ENCODE results near the gene CD300LD.
"Not testable (repeated sequence)": the region's sequence is repeated elsewhere in the genome, so short reads cannot be mapped to it uniquely, and the experiment has no call there.

Gene CD300LD

DNA sequence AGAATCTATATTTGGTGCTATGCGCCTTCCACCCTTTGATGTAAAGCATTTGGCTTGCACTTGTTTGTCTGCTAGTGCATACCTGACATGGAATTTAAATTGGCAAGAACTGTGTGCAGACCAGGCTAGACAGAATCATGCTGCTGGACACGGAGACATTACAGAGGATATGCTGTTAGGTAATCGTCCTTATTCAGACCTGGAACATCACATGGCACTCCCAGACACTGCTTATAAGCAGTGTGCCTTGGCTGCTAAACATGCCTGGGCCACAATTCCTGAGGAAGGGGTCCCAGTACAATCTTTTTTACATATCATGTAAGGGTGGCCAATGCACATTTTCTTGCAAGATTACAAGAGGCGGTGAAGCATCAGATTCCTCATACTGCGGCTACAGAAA lies 6.4 kb downstream of the CD300LD start:
- no peak overlapping the region for H3K4me3 ChIP-seq (replicated peaks; ENCODE audit: low read depth, low read length)
- no peak for DNase-seq (ENCODE audit: low read depth)
- TF ChIP-seq, protein P1, sequence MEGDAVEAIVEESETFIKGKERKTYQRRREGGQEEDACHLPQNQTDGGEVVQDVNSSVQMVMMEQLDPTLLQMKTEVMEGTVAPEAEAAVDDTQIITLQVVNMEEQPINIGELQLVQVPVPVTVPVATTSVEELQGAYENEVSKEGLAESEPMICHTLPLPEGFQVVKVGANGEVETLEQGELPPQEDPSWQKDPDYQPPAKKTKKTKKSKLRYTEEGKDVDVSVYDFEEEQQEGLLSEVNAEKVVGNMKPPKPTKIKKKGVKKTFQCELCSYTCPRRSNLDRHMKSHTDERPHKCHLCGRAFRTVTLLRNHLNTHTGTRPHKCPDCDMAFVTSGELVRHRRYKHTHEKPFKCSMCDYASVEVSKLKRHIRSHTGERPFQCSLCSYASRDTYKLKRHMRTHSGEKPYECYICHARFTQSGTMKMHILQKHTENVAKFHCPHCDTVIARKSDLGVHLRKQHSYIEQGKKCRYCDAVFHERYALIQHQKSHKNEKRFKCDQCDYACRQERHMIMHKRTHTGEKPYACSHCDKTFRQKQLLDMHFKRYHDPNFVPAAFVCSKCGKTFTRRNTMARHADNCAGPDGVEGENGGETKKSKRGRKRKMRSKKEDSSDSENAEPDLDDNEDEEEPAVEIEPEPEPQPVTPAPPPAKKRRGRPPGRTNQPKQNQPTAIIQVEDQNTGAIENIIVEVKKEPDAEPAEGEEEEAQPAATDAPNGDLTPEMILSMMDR (IDR thresholded peaks at IDR 0.05; ENCODE audit: low read length, missing control alignments) = no peak

DNA sequence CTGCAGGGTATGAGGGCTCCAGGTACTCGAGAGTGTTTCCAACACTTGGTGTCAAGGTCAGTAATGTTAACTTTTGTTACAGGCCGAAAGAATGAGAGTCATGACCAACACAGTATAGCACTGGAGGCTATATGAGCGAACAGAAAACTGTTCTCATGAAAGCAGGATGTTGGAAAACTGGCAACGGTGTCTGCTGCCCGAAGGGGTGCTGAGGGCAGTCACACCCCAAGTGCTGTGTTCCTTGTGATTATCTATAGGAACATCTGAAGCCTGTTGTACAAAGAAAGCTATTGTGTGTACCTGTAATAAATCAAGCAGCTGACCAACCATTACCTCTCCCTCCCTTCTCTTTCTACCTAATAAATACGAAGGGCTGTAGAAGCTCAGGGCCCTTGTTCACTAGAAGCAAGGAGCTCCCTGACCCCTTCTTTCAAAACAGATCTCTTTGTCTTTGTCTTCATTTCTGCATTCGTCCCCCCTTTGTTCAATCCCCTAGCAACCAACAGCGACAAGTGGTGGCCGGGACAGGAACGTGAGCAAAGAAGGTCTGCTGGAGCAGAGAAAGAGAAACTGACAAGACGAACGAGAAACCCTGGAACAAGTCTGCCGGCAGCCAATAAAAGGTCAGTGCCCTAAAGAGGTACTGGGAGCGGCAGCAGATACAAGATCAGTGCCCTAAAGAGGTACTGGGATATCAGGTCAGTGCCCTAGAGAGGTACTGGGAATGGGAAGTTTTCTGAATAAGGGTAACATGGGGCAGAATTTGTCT lies 7.6 kb downstream of the CD300LD start:
- H3K4me3 ChIP-seq (replicated peaks; ENCODE audit: low read depth, low read length) = no peak overlapping the region
- TF ChIP-seq, protein P1 (IDR thresholded peaks at IDR 0.05; ENCODE audit: low read length, missing control alignments) = no peak

DNA sequence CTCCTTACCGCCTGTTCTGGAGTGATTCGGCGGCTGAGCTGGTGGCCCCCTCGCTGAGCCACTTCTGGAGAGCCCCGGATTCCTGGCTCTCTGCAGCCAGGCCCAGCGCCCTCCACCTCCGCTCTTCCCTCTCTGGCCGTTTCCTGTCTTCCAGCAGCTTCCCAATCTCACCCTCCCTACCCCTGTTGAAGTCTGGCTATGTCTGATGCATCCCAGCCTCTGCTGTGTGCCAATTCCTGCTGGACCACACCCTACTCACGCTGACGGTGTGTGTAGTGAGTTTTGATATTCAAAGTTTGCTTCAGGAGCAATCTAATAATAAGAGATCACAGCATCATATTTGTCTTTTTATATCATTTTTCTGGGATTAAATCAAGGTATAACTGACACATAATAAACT lies 9.4 kb downstream of the CD300LD start:
- TF ChIP-seq, protein P1 (IDR thresholded peaks at IDR 0.05; ENCODE audit: low read length, missing control alignments) = no peak
- no peak for DNase-seq (ENCODE audit: low read depth)
- H3K4me3 ChIP-seq (replicated peaks; ENCODE audit: low read depth, low read length) = no peak overlapping the region

More for the DNA sequence above, 7.6 kb downstream of the CD300LD start:
- DNase-seq (ENCODE audit: low read depth) = no peak

DNA sequence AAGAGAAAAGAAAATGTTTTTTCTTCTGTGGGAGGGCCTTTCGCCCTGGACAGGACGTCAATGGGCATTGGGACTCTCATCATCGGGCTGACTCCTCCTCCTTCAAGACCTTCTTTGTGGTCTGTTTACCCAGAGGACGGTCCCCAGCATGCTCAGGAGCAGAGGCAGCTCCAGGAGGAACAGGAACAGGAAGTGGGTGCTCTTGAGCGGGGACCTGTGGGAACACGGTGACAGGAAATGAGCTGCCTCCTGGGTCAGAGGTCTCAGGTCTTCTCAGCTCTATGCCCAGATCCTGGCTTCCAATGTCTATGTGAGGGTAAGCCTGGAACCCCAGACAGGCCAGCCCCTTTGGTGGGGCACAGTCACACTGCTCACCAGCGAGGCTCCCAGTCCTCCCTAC lies 12.2 kb downstream of the CD300LD start:
- DNase-seq (ENCODE audit: low read depth) = no peak
- H3K4me3 ChIP-seq (replicated peaks; ENCODE audit: low read depth, low read length) = no peak overlapping the region
- TF ChIP-seq, protein P1 (IDR thresholded peaks at IDR 0.05; ENCODE audit: low read length, missing control alignments) = no peak

DNA sequence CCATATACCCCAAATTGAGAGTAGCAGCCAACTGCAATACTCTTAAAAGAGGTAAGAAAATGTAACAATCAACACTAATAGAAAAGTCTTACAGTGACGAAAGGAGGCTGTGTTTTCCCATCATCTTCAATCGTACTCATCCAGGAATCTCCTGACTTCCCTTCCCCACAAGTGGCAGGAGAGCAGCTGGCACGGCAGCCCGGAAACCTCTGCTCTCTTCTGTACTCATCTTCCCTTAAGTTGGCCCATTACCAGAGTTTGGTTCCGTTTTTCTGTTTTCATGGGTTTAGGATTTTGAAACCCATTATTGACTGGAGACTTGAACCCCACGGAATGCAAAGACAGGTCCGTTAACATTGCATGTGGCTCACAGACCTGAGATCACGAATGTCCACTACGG lies 13.1 kb downstream of the CD300LD start:
- no peak for DNase-seq (ENCODE audit: low read depth)
- H3K4me3 ChIP-seq (replicated peaks; ENCODE audit: low read depth, low read length) = no peak overlapping the region
- TF ChIP-seq, protein P1 (IDR thresholded peaks at IDR 0.05; ENCODE audit: low read length, missing control alignments) = no peak

DNA sequence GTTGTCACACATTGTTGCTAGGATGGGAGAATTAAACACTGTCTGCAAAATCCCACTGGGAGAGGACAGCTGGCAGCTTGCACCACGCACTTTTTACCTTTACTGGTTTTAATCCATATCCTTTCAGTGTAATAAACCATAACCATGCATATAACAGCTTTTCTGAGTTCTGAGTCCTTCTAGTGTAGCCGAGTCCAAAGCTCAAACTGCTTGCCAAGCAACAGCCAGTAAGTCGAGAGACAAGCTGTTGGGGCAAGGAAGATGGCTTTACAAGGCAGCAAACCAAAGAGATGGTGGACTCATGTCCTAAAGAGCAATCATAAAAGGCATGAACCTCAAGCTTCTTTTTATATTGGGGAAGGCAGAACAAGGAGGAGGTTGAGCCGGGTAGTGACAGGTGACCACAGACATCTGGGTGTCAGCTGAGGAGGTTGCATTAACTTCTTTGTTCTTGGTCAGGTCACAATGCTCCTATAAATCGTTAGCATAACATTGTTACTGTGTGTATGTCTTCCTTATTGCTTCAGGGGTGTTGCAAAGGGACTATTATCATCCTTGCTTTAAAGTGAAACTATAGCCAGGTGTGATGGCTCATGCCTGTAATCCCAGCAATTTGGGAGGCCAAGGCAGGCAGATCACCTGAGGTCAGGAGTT lies 17.5 kb downstream of the CD300LD start:
- no peak for DNase-seq (ENCODE audit: low read depth)
- TF ChIP-seq, protein P1 (IDR thresholded peaks at IDR 0.05; ENCODE audit: low read length, missing control alignments) = no peak

DNA sequence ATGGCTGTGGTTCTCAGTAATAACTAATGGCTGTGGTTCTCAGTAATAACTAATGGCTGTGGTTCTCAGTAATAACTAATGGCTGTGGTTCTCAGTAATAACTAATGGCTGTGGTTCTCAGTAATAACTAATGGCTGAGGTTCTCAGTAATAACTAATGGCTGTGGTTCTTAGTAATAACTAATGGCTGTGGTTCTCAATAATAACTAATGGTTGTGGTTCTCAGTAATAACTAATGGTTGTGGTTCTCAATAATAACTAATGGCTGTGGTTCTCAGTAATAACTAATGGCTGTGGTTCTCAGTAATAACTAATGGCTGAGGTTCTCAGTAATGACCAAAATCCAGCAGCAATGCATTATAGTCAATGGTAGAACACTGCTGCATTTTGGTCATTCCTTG lies 18.4 kb downstream of the CD300LD start:
- H3K4me3 ChIP-seq (replicated peaks; ENCODE audit: low read depth, low read length); DNase-seq (ENCODE audit: low read depth): not testable (repeated sequence)

More for the DNA sequence above, 17.5 kb downstream of the CD300LD start:
- H3K4me3 ChIP-seq (replicated peaks; ENCODE audit: low read depth, low read length) = no peak overlapping the region
